Omental fat pad (tissue), 4 donors: ENCODE measurements around the gene GLI2. TPM values are rescaled to one million over a fixed set of nuclear protein-coding genes. Genes with fewer than 3 reads are reported as not detected.

Experiments used
- ATAC-seq: fragments of 150-250 bp; one replicate; pipeline ENCODE4 v1.9.1; 2016; ENCODE audit warnings: mild to moderate bottlenecking, moderate library complexity; ENCODE audit not compliant: low FRiP score
- DNase-seq: peaks from one replicate; pipeline ENCODE4 v3.0.0-alpha.2; 2019; ENCODE audit warnings: low spot score
- CTCF ChIP-seq, 3 donors: fragments of 450-650 bp; IDR thresholded peaks; one replicate each; pipeline ENCODE4 v1.5.1; 2016 to 2017; ENCODE audit warnings: antibody characterized with exemption in 3 of 3, mild to moderate bottlenecking in 3 of 3, moderate library complexity in 2 of 3
- total RNA-seq, 4 donors: library from RNA; depleted of rRNA; stranded (reverse); fragments of >200 nt; gene quantifications; one replicate each; pipeline ENCODE4 v1.1.0, GENCODE V29; 2016

GLI2 gene
- total RNA-seq, 4 donors from 2014 or later: 1.3 to 2.4 (median 1.4) TPM

DNA sequence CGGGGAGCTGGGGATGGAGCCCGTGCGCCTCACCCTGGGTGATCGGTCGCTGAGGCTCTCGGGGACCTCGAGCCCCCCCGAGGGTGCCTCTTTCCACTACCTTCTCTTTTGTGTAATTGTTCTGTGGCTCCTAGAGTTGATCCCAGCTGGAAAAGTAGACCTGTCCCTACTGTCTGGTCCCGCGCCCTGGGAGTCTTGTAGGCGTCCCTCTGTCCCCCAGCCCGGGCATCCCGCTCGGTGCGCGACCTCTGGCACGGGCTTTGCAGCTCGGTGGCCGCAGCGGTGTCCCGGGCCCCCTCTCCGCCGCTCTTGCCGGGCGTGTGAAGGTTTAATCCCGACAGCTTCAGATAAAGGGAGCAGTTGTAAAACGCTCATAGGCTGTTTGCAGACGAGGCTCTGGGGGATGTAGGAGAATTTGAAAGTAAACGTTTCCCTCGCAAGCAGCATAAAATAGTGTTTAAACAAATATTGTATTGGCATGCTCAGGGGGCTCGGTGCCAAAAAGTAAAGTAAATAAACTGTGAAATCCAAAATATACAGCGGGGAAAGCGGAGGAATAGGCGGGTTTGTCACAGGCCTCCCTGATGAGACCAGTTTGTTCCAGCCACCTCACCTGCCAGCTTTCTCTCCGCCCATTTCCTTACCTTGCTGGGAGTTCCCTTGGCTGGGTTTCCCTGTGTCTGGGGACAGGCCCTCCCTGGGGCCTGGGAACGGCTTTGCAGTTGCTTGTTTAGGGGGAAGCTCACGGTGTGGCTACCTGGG, 1.9 kb downstream of the GLI2 start:
- no peak for DNase-seq
- ATAC-seq: no peak
- no peak for TF ChIP-seq CTCF (IDR thresholded peaks at IDR 0.05)

DNA sequence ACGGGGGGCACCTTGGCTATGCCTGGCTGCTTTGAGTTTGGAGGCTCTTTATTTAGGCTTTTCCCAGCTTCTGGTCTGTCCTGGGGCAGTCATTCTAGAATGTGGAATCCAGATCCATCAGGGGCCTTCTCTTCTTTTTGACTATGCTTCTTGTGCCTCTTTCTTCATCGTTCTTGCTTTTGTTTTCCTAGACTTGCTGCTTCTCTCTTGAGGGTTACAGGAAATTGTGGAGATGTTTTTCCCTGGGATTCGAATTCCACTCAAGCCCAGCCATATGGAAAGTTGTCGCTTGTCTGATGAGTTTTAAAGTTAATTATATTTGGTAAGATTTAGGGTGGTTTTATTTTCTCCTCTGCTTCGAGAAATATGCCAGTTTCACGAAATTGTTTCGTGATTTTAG, 2.4 kb downstream of the GLI2 start:
- ATAC-seq (no peak), DNase-seq (no peak)
- no peak for TF ChIP-seq CTCF (IDR thresholded peaks at IDR 0.05)

- ATAC-seq: no peak
- DNase-seq: no peak
- TF ChIP-seq CTCF (IDR thresholded peaks at IDR 0.05): no peak
These were observed 3.2 kb downstream of the GLI2 start for GRCh38 chr2:120738786-120739437.

GRCh38 chr2:120739438-120740090, 3.9 kb downstream of the GLI2 start:
- DNase-seq (no peak), ATAC-seq (no peak)

GRCh38 chr2:120740375-120740764, 4.7 kb downstream of the GLI2 start:
- TF ChIP-seq CTCF (IDR thresholded peaks at IDR 0.05): no peak
- no peak for ATAC-seq
- DNase-seq: no peak

More at GRCh38 chr2:120739438-120740090, 3.9 kb downstream of the GLI2 start:
- no peak for TF ChIP-seq CTCF (IDR thresholded peaks at IDR 0.05)

GRCh38 chr2:120740765-120741524, 5.3 kb downstream of the GLI2 start:
- TF ChIP-seq CTCF (IDR thresholded peaks at IDR 0.05): no peak
- ATAC-seq (no peak), DNase-seq (no peak)
